Retinal pigment epithelial cell (primary cell): Measurements from ENCODE around the gene FAM83F.

Source experiments
- DNase-seq: peaks from one replicate; pipeline ENCODE4 v3.0.0-alpha.2; 2010; ENCODE audit warnings: low read depth
- H3K4me3 ChIP-seq: 2 replicates; pipeline ENCODE4 v1.5.1; 2011; ENCODE audit warnings: mild to moderate bottlenecking, low read length, control low read depth, moderate library complexity
- TF ChIP-seq, protein P1 (sequence below): conservative IDR thresholded peaks from 2 replicates; pipeline ENCODE4 v1.5.1; 2011; ENCODE audit warnings: low read depth, low read length, control low read depth, inconsistent platforms

FAM83F gene

DNA sequence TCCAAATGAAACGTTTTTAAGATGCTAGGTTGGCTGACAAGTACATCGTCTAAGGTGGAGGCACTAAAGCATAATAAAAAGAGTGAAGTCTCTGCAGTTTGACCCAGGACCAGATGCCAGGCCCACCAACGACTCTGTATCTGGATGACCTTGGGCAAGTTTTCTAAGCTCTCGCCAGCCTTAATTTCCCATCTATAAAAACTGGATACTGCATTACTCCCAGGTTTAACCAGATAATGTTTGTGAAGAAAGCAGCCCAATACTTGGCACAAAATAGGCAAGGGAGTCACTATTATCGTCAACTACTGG is 49.0 kb downstream of the FAM83F start:
- DNase-seq: no peak
- TF ChIP-seq, protein P1, sequence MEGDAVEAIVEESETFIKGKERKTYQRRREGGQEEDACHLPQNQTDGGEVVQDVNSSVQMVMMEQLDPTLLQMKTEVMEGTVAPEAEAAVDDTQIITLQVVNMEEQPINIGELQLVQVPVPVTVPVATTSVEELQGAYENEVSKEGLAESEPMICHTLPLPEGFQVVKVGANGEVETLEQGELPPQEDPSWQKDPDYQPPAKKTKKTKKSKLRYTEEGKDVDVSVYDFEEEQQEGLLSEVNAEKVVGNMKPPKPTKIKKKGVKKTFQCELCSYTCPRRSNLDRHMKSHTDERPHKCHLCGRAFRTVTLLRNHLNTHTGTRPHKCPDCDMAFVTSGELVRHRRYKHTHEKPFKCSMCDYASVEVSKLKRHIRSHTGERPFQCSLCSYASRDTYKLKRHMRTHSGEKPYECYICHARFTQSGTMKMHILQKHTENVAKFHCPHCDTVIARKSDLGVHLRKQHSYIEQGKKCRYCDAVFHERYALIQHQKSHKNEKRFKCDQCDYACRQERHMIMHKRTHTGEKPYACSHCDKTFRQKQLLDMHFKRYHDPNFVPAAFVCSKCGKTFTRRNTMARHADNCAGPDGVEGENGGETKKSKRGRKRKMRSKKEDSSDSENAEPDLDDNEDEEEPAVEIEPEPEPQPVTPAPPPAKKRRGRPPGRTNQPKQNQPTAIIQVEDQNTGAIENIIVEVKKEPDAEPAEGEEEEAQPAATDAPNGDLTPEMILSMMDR: no peak

DNA sequence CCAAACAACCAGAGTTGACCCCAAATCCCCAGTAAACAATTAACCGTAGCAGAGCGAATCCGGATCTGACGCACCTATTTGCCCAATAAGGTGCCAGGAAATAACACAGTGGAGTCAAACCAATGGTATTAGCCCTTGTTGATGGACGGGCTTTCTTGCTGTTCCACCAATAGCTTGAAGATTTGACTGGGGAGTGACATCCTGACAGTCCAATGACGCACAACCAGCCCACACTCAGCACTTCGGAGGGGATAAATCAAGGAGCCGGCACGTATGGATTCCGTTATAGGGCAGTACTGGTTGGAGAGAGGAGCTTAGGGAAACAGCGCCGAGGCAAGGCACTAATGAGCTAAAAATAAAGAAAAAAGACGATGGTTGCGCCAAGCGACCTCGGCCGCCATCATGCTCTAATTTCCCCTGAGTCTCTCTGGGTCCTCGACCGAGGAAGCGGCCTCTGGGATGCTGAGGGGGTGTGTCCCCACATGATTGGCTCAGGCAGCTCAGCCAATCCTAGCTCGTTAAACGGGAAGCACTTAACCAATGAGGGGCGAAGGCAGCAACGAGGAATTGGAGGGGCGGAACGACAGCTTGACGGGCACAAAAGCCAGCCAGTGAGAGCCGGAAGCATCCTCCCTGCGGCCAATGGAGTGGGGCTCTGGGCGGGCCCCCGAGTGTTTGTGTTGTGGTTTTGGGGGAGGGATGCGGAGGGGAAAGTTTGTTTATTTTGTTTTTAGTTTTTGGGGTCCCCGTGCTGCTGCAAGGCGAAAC is 49.5 kb downstream of the FAM83F start:
- peak; percentile 99 for DNase-seq
- TF ChIP-seq, protein P1: no peak
- peak overlapping the region; percentile 89 for H3K4me3 ChIP-seq

More for the DNA sequence above, 49.0 kb downstream of the FAM83F start:
- peak overlapping the region; percentile 89 for H3K4me3 ChIP-seq

DNA sequence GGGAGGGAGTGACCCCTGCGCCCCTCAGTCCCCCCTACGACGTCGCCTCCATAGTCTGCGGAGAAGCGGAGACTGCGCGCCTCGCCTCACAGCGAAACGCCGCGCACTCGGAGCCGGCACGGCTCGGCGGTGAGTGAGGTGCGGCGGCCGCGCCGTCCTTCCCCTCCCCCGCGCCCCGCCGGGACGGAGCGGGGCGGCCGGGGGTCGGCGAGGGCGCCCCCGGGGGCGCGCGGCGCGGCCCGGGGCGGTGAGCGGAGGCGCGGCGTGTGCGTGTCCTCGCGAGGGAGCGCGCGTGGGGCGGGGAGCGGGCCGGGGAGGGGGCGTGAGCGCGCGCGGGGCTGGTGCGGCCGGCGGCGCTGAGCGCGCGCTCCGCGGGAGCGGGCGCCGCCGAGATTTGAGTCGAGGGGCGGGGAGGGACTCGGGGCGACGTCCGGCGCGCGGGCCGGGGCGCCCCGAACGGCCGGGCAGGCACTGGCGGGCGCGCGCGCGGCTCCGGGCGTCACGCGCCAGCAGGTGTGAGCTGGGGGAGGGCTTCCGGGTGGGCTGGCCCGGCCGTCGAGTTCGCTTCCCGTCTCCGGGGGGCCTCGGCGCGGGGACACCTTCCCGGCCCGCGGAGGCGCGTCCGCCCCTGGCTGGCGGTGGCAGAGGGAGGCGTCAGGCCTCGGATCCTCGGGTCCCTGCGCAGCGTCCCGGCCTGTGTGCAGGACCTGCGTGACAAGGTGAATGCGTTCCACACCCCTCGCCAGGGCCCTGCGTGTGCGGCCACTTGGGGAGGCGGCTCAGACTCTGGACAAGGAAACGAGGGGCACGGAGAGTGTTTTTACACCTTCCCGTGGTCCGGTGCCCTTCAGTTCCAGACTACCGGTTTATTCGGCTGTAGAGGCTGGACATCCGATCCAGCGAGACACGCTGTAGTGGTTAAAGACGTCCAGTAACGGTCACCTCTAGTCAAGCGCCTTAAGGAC is 50.4 kb downstream of the FAM83F start:
- H3K4me3 ChIP-seq: peak overlapping the region; percentile 89
- DNase-seq: no peak

DNA sequence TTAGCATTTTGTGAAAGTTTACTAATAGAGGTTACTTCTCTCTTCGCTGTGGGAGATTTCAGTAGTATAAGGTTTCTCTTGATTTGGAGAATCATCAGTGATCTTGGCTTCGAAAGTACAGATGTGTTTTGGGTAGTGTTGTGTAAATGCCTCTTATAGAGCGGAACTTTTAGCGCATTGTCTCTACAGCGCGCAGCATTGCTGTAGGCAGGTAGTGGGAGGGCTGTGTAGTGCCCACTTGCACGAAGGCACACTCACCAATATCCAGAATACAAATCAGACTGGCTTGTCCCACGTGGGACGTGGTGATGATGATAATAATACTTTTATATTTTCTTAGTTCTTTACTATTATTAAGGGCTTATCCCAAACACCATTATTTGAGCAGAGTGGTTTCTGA is 51.4 kb downstream of the FAM83F start:
- no peak overlapping the region for H3K4me3 ChIP-seq
- TF ChIP-seq, protein P1: no peak
- no peak for DNase-seq

More for the DNA sequence above, 50.4 kb downstream of the FAM83F start:
- TF ChIP-seq, protein P1: no peak

DNA sequence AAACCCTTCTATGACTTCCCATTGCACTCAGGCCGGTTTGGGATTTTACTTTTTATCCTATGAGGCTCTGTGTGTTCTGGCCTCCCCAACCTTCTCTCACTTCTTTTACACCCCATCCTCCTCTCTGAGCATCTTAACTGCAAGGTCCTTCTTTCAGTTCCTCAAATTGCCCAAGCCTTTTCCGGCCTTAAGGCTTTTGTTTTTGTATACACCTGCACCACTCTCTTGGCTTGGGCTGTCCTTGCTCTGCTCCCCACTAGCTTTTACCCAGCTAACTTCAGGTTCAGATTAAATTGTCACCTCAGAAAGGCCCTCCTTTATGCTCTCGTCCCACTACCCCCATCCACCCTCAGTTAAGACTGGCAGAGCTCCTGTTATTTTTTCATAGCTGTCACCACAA is 55.5 kb downstream of the FAM83F start:
- H3K4me3 ChIP-seq: no peak overlapping the region
- DNase-seq: no peak
- TF ChIP-seq, protein P1: no peak

DNA sequence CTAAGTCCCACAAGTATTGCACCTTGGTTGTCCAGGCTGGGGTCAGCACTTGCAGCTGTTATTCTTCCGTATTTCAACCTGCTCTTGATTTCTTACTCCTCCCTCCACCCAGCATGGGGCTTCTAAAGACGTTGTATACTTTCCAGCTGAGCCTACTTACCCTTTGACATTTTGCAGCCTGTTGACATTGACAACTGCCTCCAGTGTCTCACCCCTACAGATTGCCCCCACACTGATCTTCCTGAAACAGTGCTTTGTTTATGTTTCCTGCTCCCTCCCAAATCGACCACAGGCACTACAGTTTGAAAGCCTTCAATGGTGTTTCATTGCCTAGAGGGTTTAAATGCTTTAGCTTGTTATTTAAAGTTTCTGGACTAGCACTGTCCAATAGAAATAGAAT is 56.6 kb downstream of the FAM83F start:
- no peak overlapping the region for H3K4me3 ChIP-seq
- TF ChIP-seq, protein P1: no peak
- no peak for DNase-seq
